ENCODE results near the gene MRPL30. TPM values are rescaled to one million over a fixed set of nuclear protein-coding genes. Genes with fewer than 3 reads are reported as not detected.

Gene MRPL30
- total and polyA plus RNA-seq, 2 of the 8 experiments (the other 6 are each of a cell fraction or from before 2014, with no cell fraction given), result 22.3 to 46.2 TPM

DNA sequence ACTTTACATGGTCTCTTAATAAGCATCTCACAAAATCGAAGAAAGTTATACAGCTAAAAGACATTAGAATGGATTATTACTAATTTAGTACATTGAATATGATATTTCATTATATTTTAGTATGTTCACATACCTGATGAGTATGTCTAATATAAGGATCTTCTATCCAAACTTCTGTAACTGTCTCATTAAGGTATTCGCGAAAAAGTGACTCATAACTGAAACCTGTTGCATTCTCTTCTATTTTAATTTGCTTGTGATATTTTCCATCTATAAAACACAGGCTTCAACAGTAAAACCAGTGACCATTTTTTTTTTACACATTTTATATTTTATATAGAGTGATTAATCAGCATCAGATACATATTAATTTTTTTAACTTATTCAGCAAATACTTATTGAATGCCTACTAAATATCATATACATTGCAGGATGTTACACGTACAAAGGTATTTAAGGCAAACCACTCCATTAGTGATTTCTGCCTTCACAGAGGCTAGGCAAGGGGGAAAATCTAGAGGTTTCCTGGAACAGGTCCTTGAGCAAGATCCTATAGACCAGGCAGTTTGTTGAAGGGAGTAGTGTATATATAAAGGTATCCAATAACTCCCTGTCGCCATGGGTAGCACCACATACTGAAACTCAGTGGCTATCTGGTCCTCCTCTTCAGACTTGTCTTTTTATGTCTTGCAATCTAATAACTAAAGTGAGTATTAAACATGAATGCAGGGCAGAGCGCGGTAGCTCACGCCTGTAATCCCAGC lies 9.4 kb upstream of the MRPL30 start (continued):
- TF ChIP-seq, protein P1, sequence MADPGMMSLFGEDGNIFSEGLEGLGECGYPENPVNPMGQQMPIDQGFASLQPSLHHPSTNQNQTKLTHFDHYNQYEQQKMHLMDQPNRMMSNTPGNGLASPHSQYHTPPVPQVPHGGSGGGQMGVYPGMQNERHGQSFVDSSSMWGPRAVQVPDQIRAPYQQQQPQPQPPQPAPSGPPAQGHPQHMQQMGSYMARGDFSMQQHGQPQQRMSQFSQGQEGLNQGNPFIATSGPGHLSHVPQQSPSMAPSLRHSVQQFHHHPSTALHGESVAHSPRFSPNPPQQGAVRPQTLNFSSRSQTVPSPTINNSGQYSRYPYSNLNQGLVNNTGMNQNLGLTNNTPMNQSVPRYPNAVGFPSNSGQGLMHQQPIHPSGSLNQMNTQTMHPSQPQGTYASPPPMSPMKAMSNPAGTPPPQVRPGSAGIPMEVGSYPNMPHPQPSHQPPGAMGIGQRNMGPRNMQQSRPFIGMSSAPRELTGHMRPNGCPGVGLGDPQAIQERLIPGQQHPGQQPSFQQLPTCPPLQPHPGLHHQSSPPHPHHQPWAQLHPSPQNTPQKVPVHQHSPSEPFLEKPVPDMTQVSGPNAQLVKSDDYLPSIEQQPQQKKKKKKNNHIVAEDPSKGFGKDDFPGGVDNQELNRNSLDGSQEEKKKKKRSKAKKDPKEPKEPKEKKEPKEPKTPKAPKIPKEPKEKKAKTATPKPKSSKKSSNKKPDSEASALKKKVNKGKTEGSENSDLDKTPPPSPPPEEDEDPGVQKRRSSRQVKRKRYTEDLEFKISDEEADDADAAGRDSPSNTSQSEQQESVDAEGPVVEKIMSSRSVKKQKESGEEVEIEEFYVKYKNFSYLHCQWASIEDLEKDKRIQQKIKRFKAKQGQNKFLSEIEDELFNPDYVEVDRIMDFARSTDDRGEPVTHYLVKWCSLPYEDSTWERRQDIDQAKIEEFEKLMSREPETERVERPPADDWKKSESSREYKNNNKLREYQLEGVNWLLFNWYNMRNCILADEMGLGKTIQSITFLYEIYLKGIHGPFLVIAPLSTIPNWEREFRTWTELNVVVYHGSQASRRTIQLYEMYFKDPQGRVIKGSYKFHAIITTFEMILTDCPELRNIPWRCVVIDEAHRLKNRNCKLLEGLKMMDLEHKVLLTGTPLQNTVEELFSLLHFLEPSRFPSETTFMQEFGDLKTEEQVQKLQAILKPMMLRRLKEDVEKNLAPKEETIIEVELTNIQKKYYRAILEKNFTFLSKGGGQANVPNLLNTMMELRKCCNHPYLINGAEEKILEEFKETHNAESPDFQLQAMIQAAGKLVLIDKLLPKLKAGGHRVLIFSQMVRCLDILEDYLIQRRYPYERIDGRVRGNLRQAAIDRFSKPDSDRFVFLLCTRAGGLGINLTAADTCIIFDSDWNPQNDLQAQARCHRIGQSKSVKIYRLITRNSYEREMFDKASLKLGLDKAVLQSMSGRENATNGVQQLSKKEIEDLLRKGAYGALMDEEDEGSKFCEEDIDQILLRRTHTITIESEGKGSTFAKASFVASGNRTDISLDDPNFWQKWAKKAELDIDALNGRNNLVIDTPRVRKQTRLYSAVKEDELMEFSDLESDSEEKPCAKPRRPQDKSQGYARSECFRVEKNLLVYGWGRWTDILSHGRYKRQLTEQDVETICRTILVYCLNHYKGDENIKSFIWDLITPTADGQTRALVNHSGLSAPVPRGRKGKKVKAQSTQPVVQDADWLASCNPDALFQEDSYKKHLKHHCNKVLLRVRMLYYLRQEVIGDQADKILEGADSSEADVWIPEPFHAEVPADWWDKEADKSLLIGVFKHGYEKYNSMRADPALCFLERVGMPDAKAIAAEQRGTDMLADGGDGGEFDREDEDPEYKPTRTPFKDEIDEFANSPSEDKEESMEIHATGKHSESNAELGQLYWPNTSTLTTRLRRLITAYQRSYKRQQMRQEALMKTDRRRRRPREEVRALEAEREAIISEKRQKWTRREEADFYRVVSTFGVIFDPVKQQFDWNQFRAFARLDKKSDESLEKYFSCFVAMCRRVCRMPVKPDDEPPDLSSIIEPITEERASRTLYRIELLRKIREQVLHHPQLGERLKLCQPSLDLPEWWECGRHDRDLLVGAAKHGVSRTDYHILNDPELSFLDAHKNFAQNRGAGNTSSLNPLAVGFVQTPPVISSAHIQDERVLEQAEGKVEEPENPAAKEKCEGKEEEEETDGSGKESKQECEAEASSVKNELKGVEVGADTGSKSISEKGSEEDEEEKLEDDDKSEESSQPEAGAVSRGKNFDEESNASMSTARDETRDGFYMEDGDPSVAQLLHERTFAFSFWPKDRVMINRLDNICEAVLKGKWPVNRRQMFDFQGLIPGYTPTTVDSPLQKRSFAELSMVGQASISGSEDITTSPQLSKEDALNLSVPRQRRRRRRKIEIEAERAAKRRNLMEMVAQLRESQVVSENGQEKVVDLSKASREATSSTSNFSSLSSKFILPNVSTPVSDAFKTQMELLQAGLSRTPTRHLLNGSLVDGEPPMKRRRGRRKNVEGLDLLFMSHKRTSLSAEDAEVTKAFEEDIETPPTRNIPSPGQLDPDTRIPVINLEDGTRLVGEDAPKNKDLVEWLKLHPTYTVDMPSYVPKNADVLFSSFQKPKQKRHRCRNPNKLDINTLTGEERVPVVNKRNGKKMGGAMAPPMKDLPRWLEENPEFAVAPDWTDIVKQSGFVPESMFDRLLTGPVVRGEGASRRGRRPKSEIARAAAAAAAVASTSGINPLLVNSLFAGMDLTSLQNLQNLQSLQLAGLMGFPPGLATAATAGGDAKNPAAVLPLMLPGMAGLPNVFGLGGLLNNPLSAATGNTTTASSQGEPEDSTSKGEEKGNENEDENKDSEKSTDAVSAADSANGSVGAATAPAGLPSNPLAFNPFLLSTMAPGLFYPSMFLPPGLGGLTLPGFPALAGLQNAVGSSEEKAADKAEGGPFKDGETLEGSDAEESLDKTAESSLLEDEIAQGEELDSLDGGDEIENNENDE (IDR thresholded peaks at IDR 0.05; ENCODE audit: insufficient replicate concordance, low read length), result no peak
- no peak for TF ChIP-seq TCF12 (IDR thresholded peaks at IDR 0.05; ENCODE audit: low read depth, low read length)
